Putamen (tissue), 1 donor: Measurements from ENCODE around the gene DTNBP1.
"Not testable (repeated sequence)": the region's sequence is repeated elsewhere in the genome, so short reads cannot be mapped to it uniquely, and the experiment has no call there.

Source experiments
- DNase-seq: peaks from one replicate; pipeline ENCODE4 v3.0.0-alpha.2; 2016; ENCODE audit warnings: low spot score

DTNBP1 gene

DNA sequence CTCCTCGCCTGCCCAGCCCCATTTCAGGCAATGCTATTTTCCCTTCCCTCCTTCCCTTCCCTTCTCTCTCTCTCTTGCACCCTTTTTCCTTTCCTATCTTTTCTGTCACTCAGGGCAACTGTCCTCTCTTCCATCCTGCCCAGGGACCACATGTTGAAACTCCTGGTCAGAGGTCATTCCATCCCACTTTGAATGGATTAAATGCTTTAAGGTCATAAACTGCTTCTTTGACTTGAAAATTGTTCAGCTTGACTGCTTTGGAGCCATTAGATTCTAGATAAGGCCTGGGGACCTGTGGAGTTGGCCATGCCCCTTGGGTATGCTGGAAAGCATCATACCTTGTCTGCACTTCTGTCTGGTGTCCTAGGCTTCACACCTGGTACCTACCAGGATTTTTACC is 106.1 kb downstream of the DTNBP1 start:
- DNase-seq, result no peak

- DNase-seq, result no peak
These were observed 107.5 kb downstream of the DTNBP1 start for GRCh38 chr6:15555101-15556038.

- no peak for DNase-seq
These were observed 108.1 kb downstream of the DTNBP1 start for GRCh38 chr6:15554728-15555100.

- no peak for DNase-seq
These were observed 109.0 kb downstream of the DTNBP1 start for GRCh38 chr6:15553736-15554294.

DNA sequence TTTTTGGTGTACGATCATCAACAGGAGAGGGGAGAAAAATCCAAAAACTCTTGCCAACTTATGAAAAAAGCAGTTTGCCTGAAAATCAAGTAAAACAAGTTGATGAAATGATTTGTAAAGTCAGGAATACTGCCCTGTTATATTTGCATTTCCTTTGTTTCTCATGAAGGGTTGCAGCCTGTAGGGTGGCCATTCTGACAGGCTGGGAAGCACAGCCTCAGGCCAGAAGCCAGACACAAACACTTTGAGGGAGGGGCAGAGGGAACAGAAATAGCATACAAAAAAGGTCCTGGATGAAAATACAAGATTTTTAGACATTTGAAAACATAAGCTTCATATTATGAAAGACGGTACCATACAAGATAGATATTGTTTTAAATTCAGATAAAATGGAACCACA is 109.8 kb downstream of the DTNBP1 start:
- no peak for DNase-seq

- no peak for DNase-seq
These were observed 111.0 kb downstream of the DTNBP1 start for GRCh38 chr6:15551798-15552197.

GRCh38 chr6:15551262-15551661 is 111.6 kb downstream of the DTNBP1 start:
- DNase-seq, result no peak

DNA sequence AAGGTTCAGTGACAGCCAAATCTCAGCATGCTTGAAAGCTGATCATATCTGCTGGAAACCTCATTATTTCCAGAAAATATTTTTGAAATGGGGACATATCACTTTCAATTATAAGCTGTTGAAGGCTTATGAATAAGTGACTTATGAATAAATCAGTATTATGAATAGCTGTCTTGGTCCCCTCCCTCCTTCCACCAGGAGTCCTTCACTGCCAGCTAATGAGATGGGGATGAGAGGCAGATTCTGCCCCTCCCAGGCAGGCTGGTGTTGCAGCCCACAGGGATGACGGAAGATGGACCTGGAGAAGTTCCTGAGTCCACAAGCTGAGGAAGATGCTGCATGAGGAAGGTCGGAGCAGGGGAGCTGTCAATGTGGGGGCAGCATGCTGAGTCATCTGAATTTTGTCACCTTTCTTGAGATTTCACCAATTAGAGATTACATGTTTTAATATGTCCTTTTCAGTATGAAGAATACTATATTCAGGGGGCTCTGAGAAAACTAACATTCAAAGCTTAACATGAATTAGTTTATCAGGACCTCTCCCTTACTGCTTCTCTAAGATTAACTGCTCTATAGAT is 112.2 kb downstream of the DTNBP1 start:
- DNase-seq, result no peak

- DNase-seq, result no peak
These were observed 113.5 kb downstream of the DTNBP1 start for GRCh38 chr6:15549371-15549770.

DNA sequence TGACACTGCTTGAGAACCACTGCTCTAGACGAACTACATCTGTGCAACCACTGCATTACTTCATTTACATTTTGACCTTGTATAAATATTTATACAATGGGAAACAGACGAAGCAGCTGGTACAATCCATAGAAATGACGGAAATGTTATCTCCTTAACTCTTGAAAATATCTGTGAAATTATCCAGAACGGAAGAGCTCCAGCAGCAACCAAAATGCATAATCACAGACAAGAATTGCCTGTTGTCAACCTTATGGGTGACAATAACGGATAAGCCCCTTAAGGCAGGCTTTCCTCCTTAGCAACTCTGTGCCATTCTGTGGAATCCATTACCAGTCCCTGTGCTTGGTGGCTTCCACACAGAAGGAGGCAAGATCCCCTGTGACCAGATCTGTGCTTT is 115.4 kb downstream of the DTNBP1 start:
- no peak for DNase-seq

DNA sequence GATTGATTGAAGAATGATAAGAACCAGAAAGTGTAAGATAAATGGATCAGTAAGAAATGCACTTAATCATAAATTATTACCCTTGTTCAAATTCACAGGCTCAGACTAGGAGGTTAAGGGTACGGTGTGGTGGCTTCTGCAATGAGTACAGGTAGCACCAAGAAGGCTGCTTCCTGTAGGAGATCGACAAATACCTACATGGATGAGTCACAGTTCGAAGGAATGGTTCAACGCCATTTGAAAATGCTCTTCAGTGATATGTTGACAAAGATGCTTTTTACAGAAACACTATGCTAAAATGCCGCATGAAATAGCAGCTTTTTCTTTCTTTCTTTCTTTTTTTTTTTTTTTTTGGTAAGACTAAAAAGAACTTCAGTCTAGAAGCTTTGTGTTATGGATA is 116.2 kb downstream of the DTNBP1 start:
- DNase-seq, result no peak

- DNase-seq, result no peak
These were observed 118.4 kb downstream of the DTNBP1 start for GRCh38 chr6:15544321-15544900.

DNA sequence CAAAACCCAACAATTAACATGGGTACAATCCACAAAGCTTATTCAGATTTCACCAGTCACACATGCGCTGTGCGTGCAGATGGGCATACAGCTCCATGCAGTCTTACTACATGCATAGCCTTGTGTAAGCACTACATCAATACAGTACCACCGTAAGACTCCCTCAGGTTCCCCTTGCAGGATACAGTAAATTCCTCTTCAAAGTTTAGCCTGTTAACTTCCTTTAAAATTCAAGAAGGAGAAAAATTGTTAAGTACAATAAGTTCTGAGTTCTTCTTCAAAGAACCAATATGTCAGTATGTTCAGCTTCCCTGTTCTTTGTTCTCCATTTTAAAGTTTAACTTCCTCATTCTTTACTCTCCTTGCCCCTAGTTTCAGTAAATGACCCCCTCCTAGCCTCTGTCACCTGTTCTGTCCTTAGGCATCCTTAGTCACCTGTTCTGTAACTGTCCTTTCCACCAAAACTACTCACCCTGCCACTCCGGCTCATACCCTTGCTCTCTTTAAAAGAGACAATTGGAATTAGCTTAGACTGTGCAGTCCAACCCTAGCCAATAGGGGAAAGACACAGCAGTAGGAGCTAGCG is 119.4 kb downstream of the DTNBP1 start:
- not testable (repeated sequence) for DNase-seq

DNA sequence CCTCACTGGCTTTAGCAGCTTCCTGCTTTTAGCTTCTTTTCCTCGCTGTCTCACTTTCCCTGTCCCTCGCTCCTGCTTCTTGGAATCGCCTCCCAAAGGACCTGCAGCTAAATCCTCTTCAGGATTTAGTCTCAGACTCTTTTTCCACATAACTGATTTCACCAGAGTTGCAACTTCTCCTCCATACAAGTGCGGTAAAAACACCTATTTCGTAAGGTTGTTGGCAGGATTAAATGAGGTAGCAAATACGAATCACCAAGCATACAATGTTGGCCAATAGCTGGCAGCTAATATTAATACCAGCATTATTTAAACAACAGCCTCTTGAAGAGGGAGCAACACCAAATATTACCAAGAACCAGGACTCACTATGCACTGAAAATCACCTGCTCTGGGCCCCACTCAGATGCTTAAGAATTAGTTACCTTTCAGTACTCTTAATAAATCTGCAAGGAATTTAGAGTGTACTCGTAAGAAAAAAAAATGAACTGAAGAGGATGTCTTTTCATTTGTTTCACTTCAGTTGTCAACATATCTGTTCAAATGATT is 123.0 kb downstream of the DTNBP1 start:
- DNase-seq, result no peak

GRCh38 chr6:15538766-15539495 is 123.9 kb downstream of the DTNBP1 start:
- DNase-seq, result no peak

DNA sequence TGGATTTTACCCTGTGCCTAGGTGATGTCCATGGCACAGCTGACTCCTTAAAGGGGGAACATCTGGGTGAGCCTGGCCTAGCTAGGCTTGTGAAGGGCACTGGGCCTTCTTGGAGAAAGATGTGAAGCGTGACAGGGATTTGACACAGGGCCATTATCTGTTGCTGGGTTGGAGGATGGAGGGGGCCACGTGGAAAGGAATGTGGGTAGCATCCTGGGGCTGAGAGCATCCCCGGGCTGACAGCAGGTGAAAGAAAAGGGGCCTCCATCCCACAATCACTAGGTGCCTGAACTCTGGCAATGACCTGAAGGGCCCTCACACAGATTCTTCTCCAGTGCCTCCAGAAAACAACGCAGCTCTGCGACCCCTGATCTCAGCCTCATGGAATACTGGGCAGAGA is 124.7 kb downstream of the DTNBP1 start:
- no peak for DNase-seq

- DNase-seq, result no peak
These were observed 126.5 kb downstream of the DTNBP1 start for GRCh38 chr6:15536198-15536955.

DNA sequence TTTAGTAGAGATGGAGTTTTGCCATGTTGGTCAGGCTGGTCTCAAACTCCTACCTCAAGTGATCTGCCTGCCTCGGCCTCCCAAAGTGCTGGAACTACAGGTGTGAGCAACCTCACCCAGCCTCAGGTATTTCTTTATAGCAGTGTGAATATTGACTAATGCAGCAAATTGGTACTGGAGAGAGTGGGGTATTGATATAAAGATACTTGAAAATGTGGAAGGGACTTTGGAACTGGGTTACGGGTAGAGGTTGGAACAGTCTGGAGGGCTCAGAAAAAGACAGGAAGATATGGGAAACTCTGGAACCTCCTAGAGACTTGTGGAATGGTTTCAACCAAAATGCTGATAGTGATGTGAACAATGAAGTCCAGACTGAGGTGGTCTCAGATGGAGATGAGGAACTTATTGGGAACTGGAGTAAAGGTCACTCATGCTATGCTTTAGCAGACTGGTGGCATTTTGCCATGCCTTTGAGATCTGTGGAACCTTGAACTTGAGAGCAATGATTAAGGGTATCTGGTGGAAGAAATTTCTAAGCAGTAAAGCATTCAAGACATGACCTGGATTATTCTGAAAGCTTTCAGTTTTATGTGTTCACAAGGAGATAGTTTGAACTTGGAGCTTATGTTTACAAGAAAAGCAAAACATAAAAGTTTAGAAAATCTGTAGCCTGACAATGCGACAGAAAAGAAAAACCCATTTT is 127.2 kb downstream of the DTNBP1 start:
- DNase-seq, result no peak

DNA sequence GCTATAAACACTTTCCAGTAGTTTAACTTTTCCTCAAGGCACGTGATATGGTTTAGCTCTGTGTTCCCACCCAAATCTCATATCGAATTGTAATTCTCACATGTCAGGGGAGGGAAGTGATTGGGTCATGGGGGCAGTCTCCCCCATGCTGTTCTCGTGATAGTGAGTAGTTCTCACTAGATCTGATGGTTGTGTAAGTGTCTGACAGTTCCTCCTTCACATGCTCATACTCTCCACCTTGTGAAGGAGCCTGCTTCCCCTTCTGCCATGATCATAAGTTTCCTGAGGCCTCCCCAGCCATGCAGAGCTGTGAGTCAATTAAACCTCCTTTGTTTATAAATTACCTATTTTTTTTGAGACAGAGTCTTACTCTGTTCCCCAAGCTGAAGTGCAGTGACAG is 127.9 kb downstream of the DTNBP1 start:
- no peak for DNase-seq

DNA sequence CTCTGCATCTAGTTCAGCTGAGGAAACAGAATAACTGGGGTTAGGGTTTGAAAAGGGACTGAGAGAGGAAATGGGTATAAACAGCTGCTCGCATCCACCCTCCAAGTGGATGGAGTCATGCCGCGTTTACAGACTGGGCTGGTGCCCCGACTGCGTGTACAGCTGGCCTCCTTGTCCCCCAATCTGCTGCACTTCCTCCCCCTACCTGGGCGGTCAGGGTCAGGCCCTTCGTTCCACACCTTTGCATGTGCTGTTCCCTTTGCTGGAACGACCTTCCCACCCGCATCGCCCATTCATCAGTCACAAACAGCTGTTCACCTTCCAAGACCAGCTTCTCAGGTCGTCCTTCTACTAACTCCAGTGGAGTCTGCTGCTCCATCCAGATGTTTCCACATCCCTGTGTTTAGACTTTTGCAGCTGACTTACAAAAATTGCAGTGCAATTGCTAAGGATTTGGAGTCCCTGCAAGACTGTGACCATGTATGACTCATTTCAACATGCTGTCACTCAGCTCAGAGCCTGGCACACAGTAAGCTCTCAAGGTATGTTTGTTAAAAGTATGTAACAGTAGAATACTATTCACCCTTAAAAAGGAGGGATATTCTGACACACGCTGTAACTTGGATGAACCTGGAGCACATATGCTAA is 129.3 kb downstream of the DTNBP1 start:
- no peak for DNase-seq
